Mesothelial cell of epicardium (in vitro differentiated cells): Measurements from ENCODE around the gene FANCD2. TPM values are rescaled to one million over a fixed set of nuclear protein-coding genes. Genes with fewer than 3 reads are reported as not detected.

ENCODE experiments used
- DNase-seq, 2 experiments: peaks; one replicate each; pipeline ENCODE4 v3.0.0; 2021; ENCODE audit warnings: low spot score in 2 of 2; ENCODE audit not compliant: unreplicated experiment in 2 of 2
- H3K27ac Mint-ChIP-seq: 2 replicates; pipeline ENCODE4 v1.8.0; 2021; ENCODE audit warnings: mixed read lengths
- H3K27me3 Mint-ChIP-seq: 2 replicates; pipeline ENCODE4 v1.8.0; 2021; ENCODE audit warnings: low read depth, mixed read lengths
- H3K36me3 Mint-ChIP-seq: 2 replicates; pipeline ENCODE4 v1.8.0; 2021; ENCODE audit warnings: mixed read lengths
- H3K4me1 Mint-ChIP-seq: 2 replicates; pipeline ENCODE4 v1.8.0; 2021; ENCODE audit warnings: mixed read lengths
- H3K4me3 Mint-ChIP-seq: 2 replicates; pipeline ENCODE4 v1.8.0; 2021; ENCODE audit warnings: mild to moderate bottlenecking, moderate library complexity, mixed read lengths
- H3K9me3 Mint-ChIP-seq: 2 replicates; pipeline ENCODE4 v1.8.0; 2021; ENCODE audit warnings: mixed read lengths
- total RNA-seq: library from RNA; stranded (reverse); gene quantifications from 3 replicates; pipeline ENCODE4 v1.2.1, GENCODE V29; 2021
- TF ChIP-seq, protein P1 (sequence below): fragments of 200-600 bp; sonication (generic); IDR thresholded peaks from one replicate; pipeline ENCODE4 v1.5.0; 2021; ENCODE audit warnings: antibody characterized with exemption; ENCODE audit not compliant: unreplicated experiment

FANCD2 gene
- total RNA-seq, 1 donor from 2014 or later = 17.9 TPM

DNA sequence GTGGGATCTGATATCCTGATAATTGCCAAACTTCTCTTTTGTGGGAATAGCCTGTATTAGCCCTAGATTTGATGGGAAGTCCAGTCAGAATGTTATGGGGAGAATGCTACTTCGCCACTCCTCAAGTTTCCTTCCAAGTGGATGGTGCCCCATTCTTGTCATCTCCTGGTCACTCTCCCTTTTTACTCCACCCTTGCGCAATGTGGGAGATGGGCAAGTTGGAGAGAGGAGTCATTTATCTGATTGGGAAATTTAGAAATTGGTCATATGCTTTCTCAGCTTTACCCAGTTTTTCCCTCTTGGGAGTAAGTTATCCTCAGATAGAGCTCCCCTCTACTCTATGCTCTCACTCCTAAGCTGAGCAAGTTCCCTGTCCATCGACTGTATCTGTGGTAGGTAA, 67.4 kb downstream of the FANCD2 start:
- peaks cover 8% of the 10 kb centered on the region for H3K36me3 Mint-ChIP-seq
- H3K27ac Mint-ChIP-seq = no peak overlapping the region
- no peaks in the 10 kb centered on the region for H3K9me3 Mint-ChIP-seq
- no peak overlapping the region for H3K4me3 Mint-ChIP-seq
- TF ChIP-seq, protein P1, sequence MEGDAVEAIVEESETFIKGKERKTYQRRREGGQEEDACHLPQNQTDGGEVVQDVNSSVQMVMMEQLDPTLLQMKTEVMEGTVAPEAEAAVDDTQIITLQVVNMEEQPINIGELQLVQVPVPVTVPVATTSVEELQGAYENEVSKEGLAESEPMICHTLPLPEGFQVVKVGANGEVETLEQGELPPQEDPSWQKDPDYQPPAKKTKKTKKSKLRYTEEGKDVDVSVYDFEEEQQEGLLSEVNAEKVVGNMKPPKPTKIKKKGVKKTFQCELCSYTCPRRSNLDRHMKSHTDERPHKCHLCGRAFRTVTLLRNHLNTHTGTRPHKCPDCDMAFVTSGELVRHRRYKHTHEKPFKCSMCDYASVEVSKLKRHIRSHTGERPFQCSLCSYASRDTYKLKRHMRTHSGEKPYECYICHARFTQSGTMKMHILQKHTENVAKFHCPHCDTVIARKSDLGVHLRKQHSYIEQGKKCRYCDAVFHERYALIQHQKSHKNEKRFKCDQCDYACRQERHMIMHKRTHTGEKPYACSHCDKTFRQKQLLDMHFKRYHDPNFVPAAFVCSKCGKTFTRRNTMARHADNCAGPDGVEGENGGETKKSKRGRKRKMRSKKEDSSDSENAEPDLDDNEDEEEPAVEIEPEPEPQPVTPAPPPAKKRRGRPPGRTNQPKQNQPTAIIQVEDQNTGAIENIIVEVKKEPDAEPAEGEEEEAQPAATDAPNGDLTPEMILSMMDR = no peak
- no peak for DNase-seq
- H3K27me3 Mint-ChIP-seq = no peaks in the 10 kb centered on the region
- H3K4me1 Mint-ChIP-seq = no peaks in the 10 kb centered on the region

DNA sequence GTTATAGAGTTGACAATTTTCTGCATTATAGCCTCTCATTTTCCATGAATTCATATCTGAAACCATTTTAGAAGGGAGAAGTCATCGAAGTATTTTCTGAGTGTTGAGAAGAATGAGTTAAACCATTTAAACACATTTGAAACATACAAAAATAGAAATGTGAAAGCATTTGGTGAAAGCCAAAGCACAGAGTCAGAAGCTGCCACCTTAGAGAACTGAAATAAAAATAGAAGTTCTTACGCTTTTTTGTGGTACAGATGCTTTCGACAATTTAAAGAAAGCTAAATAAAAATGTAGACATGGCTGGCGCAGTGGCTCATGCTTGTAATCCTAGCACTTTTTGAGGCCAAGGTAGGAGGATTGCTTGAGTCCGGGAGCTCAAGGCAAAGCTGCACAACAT, 72.8 kb downstream of the FANCD2 start:
- TF ChIP-seq, protein P1 = no peak

DNA sequence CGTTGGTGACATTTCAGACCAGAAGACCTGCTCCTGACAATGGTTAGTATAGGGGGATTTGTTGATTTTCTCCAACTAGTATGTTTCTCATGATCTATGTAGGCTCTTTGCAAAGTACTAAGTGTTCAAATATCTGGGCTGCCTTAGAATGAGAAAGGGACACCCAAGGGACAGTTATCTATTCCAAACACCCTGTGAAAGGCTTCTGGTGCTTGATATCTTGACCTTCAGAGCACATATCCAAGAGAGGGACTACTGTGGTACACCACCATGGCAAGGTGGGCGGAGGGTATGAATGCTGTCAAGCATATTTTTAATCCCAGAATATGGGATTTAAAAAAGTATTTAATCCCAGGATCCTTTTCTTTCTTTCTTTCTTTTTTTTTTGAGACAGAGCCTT, 80.7 kb downstream of the FANCD2 start:
- Mint-ChIP-seq H3K9me3 (no peaks in the 10 kb centered on the region), H3K27ac (no peak overlapping the region), H3K27me3 (peaks cover 3% of the 10 kb centered on the region), H3K4me1 (no peaks in the 10 kb centered on the region), H3K36me3 (no peaks in the 10 kb centered on the region), H3K4me3 (no peak overlapping the region)
- TF ChIP-seq, protein P1 = no peak
- no peak for DNase-seq

More for the DNA sequence above, 72.8 kb downstream of the FANCD2 start:
- Mint-ChIP-seq H3K36me3 (peaks cover 7% of the 10 kb centered on the region), H3K4me3 (no peak overlapping the region), H3K27ac (no peak overlapping the region), H3K9me3 (no peaks in the 10 kb centered on the region), H3K4me1 (no peaks in the 10 kb centered on the region), H3K27me3 (no peaks in the 10 kb centered on the region)
- no peak for DNase-seq

DNA sequence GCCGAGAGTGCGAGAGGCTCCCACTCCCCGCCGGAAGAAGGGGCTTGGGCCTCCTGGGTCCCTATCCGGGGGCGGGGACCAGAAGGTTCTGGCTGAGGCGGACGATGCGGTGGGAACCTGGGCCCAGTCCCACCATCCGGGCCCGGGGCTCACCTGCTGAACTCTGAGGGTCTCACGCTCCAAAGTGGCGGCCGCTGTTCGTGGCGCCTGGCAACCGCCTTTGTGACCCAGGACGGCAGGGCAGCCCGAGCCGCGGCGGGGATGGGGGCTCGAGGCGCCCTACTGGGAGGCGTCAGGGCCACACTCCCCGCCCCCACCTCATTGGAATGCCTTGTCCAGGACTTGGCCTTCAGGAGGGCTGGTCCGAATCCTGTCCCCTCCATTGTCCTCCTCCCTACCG, 81.9 kb downstream of the FANCD2 start, which contains the start of gene FANCD2OS:
FANCD2OS (minus strand) TSS at position 165 of the 400 bp plus-strand sequence. CDS start 3,481 bp downstream, outside the sequence.
- no peak for DNase-seq
- no peaks in the 10 kb centered on the region for H3K4me1 Mint-ChIP-seq
- no peak within 1 kb of the TSS for H3K27ac Mint-ChIP-seq
- no peaks in the 10 kb centered on the region for H3K9me3 Mint-ChIP-seq
- H3K4me3 Mint-ChIP-seq = no peak within 1 kb of the TSS
- TF ChIP-seq, protein P1 = no peak
- H3K27me3 Mint-ChIP-seq = peaks cover 3% of the 10 kb centered on the region
- H3K36me3 Mint-ChIP-seq = no peaks in the 10 kb centered on the region

DNA sequence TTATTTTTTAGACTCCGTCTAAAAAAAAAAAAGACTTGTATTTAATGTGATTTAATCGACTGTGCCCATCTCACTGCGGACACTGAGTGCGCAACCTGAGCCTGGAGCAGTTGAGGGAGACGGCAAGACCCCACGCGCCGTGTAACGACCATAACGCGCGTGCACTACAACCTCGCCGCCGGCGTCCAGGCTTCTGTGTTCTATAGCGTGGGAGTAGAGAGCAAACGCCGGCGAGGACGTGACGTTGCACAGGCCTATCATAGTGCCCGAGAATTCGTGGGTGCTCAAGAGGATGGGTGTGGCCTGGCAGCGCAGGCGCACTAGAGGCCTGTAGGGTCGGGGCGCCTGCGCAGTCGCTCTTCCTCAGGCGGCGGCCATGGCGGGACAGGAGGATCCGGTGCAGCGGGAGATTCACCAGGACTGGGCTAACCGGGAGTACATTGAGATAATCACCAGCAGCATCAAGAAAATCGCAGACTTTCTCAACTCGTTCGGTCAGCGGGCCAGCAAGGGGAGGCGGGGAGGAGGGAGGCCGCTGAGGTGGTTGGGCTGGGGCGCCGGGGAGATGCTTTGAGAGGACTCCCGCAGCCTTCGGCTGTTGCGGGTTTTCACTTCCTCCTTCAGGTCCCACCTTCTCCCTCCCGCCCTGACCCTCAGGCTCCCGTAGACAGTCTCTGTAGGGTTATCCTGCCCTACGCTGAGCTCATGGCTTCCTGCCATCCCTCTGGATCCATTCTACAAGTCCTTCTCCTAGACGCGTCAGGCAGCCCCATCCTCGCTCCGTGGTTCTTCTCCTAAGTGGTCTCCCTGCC, 89.3 kb downstream of the FANCD2 start, which contains the start of gene BRK1:
BRK1 (plus strand) TSS at position 350 of the 812 bp plus-strand sequence; CDS start at position 377, 27 bp downstream.
- Mint-ChIP-seq H3K27ac (peak within 1 kb of the TSS; percentile 94), H3K9me3 (no peaks in the 10 kb centered on the region), H3K4me3 (peak within 1 kb of the TSS; percentile 94), H3K27me3 (peaks cover 3% of the 10 kb centered on the region), H3K36me3 (peaks cover 4% of the 10 kb centered on the region), H3K4me1 (peaks cover 11% of the 10 kb centered on the region)
- TF ChIP-seq, protein P1 = no peak
- peak; percentile 88 for DNase-seq
